Skeletal muscle satellite cell (primary cell): ENCODE results near the gene RRP7A.
"Not testable (repeated sequence)": the region's sequence is repeated elsewhere in the genome, so short reads cannot be mapped to it uniquely, and the experiment has no call there.

Experiments used
- H3K27me3 ChIP-seq: 2 replicates; pipeline ENCODE4 v1.7.0; 2013; ENCODE audit warnings: low read length; ENCODE audit not compliant: control insufficient read depth, insufficient read depth
- H3K36me3 ChIP-seq: 2 replicates; pipeline ENCODE4 v1.7.0; 2013; ENCODE audit warnings: mild to moderate bottlenecking, control low read depth, low read length; ENCODE audit not compliant: insufficient read depth
- H3K4me1 ChIP-seq: 2 replicates; pipeline ENCODE4 v1.7.0; 2013; ENCODE audit warnings: low read length; ENCODE audit not compliant: control insufficient read depth, insufficient read depth
- H3K4me2 ChIP-seq: 2 replicates; pipeline ENCODE4 v1.7.0; 2013; ENCODE audit warnings: mild to moderate bottlenecking, low read length
- H3K4me3 ChIP-seq: 2 replicates; pipeline ENCODE4 v1.7.0; 2013; ENCODE audit warnings: low read length
- H3K9ac ChIP-seq: 2 replicates; pipeline ENCODE4 v1.7.0; 2013; ENCODE audit warnings: mild to moderate bottlenecking, low read depth, low read length, moderate library complexity
- H3K9me3 ChIP-seq: replicated peaks from 2 replicates; pipeline ENCODE4 v1.7.0; 2013; ENCODE audit warnings: mild to moderate bottlenecking, control low read depth, low read length

RRP7A gene

DNA sequence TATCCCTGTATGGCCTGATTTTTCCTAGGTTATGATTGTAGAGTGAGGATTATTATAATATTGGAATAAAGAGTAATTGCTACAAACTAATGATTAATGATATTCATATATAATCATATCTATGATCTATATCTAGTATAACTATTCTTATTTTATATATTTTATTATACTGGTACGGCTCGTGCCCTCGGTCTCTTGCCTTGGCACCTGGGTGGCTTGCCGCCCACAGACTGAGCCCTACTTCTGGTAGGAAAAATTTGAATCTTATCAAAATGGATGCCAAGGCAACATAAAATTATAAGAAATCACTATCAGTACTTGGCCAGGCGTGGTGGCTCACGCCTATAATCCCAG lies 32.7 kb upstream of the RRP7A start:
- H3K27me3 ChIP-seq, result peaks cover 21% of the 10 kb centered on the region
- H3K4me3 ChIP-seq, result not testable (repeated sequence)

DNA sequence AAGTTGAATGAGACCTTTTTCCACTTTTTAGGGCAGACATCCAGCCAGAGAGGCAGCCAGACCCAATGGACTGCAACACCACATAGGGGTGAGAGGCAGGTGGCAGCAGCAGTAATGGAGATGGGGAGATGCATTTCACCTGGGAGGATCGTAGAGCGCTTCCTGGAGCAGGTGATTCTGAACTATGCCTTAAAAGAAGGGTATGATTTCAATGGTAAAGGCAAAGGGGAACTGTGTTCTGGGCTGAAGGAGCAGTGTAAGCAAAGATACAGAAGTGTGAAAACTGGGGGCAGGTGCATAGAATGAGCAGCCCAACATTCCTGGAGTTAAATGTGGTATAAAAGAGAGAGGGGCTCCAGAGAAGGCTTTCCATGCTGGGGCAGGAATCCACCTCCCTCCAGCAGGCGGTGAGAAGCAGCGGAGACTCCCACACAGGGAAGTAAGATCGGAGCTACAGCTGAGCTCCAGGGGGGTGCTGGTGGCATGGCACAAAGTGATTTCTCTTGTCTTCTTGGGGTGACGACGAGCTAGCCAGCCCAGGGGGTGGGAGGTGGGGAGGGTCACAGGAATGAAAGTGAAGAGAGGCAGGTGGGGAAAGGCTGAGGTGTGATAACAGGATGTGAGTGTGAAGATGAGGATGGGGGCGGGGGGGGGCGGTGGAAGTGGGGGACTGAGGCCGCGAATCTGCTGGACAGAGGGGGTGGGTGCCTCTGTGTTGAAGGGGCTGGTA lies 29.9 kb upstream of the RRP7A start:
- Histone ChIP-seq H3K36me3 (no peaks in the 10 kb centered on the region), H3K4me2 (no peak overlapping the region), H3K27me3 (peaks cover 21% of the 10 kb centered on the region), H3K9me3 (no peaks in the 10 kb centered on the region), H3K4me1 (peaks cover 11% of the 10 kb centered on the region), H3K4me3 (no peak overlapping the region), H3K9ac (no peak overlapping the region)

More for the DNA sequence above, 32.7 kb upstream of the RRP7A start:
- H3K36me3 ChIP-seq, H3K9ac ChIP-seq, H3K4me2 ChIP-seq, H3K9me3 ChIP-seq: not testable (repeated sequence)
- H3K4me1 ChIP-seq, result peaks cover 11% of the 10 kb centered on the region

DNA sequence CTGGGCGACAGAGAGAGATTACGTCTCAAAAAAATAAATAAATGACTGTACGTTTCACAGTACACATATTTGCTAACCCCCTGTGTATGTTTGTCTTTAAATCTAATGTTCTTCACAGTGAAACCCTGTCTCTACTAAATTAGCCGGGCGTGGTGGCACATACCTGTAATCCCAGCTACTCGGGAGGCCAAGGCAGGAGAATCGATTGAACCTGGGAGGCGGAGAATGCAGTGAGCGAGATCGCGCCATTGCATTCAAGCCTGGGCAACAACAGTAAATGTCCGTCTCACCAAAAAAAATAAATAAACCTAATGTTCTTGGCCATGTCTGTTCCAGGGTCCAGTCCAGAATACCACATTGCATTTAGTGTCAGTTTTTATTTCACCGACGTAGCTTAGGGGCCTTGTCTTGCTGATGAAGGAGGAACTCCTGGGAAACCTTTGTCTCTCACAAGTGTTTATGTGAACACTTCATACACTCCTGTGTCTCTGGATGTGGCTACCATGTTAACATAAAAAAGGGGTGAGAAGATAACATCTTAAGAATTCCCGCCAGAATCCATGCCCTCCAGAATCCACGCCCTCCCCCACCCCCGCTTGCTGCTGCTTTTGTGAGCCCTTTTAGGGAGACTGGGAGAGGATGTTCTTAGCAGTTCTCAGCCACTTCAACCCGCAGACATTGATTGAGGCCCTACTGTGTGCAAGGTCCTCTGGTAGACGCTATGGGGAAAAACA lies 29.2 kb upstream of the RRP7A start:
- Histone ChIP-seq H3K4me2 (no peak overlapping the region), H3K4me1 (peaks cover 4% of the 10 kb centered on the region)

DNA sequence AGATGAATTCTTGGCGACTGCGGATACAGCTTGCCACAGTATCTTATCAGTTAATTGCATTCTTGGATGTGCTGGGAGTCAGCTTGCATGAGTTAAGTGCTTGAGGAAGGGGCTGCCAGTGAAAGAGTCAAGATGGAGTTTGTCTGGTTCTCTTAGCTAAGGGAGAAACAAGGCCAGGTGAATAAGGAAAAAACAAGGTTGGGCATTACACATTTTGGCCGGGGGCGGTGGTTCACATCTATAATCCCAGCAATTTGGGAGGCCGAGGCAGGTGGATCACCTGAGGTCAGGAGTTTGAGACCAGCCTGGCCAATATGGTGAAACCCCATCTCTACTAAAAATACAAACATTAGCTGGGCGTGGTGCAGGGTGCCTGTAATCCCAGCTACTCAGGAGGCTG lies 28.5 kb upstream of the RRP7A start:
- H3K9ac ChIP-seq, H3K9me3 ChIP-seq, H3K36me3 ChIP-seq, H3K4me3 ChIP-seq, H3K4me1 ChIP-seq, H3K4me2 ChIP-seq: not testable (repeated sequence)
- peaks cover 21% of the 10 kb centered on the region for H3K27me3 ChIP-seq

More for the DNA sequence above, 29.2 kb upstream of the RRP7A start:
- Histone ChIP-seq H3K4me3 (no peak overlapping the region), H3K36me3 (no peaks in the 10 kb centered on the region), H3K9ac (no peak overlapping the region), H3K9me3 (no peaks in the 10 kb centered on the region), H3K27me3 (peaks cover 21% of the 10 kb centered on the region)

DNA sequence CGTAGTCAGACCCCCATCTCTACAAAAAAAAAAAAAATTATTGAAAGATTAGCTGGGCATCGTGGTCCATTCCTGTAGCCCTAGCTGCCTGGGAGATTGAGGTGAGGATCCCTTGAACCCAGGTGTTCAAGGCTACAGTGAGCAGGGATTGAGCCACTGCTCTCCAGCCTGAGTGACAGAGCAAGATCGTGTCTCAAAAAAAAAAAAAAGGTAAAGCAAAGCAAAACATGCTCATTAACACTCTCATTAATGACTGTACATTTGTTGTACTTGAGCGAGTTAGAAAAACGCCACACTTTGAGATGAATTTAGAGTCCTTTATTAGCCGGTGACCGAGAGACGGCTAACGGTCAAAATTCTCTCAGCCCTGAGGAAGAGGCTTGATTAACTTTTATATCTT lies 28.0 kb upstream of the RRP7A start:
- Histone ChIP-seq H3K27me3 (peaks cover 21% of the 10 kb centered on the region), H3K4me1 (no peaks in the 10 kb centered on the region), H3K9me3 (no peaks in the 10 kb centered on the region), H3K9ac (no peak overlapping the region), H3K4me3 (no peak overlapping the region), H3K4me2 (no peak overlapping the region), H3K36me3 (no peaks in the 10 kb centered on the region)

DNA sequence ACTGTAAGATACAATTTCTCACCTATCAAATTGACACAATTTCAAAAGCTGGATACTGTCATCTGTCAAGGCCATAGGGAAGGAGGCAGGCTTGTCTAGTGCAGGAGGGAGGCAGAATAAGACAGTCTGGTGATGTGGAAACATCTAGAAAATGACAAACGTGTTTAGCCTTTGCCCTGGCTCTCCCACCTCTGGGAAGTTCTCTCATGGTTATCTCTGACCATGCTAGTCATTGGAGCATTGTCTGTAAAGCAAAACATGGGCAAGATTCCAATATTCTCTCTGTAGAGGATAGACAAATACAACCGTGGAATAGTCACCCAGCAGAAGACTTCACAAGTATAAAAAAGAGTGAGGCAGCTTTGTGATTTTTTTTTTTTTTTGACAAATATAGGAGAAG lies 25.1 kb upstream of the RRP7A start:
- Histone ChIP-seq H3K36me3 (no peaks in the 10 kb centered on the region), H3K4me2 (no peak overlapping the region), H3K9ac (no peak overlapping the region), H3K9me3 (no peaks in the 10 kb centered on the region), H3K4me3 (no peak overlapping the region), H3K4me1 (peaks cover 3% of the 10 kb centered on the region), H3K27me3 (peaks cover 12% of the 10 kb centered on the region)

DNA sequence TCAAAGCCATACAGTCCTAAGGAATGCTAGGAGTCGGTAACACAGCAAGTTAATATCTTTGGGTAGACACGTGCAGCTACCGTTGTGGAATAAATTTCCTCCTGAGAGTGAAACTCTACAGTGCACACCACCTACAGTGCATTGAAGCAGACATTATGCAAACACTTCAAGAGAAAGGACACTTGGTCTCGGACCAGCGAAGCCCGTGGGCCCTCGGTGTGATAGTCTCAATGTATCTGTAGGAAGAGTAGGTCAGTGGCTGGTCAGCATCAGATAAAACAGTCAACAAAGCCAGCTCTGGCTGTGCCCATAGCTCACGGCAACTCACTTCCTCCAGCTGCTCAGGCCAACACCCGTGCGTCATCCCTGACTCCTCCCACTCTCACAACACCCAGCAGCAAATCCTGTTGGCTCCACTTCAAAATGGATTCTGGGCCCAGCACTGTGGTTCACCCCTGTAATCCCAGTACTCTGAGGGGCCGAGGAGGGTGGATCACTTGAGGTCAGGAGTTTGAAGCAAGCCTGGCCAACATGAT lies 19.7 kb upstream of the RRP7A start:
- H3K9ac ChIP-seq, H3K36me3 ChIP-seq, H3K27me3 ChIP-seq, H3K9me3 ChIP-seq, H3K4me2 ChIP-seq, H3K4me3 ChIP-seq: not testable (repeated sequence)
- peaks cover 24% of the 10 kb centered on the region for H3K4me1 ChIP-seq

DNA sequence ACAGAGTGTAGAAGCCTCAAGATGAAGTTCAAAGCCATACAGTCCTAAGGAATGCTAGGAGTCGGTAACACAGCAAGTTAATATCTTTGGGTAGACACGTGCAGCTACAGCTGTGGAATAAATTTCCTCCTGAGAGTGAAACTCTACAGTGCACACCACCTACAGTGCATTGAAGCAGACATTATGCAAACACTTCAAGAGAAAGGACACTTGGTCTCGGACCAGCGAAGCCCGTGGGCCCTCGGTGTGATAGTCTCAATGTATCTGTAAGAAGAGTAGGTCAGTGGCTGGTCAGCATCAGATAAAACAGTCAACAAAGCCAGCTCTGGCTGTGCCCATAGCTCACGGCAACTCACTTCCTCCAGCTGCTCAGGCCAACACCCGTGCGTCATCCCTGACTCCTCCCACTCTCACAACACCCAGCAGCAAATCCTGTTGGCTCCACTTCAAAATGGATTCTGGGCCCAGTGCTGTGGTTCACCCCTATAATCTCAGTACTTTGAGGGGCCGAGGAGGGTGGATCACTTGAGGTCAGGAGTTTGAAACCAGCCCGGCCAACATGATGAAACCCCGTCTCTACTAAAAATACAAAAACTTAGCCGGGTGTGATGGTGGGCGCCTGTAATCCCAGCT lies 17.7 kb upstream of the RRP7A start:
- H3K9ac ChIP-seq, H3K36me3 ChIP-seq, H3K9me3 ChIP-seq, H3K4me2 ChIP-seq, H3K27me3 ChIP-seq, H3K4me3 ChIP-seq: not testable (repeated sequence)
- H3K4me1 ChIP-seq, result peaks cover 24% of the 10 kb centered on the region

DNA sequence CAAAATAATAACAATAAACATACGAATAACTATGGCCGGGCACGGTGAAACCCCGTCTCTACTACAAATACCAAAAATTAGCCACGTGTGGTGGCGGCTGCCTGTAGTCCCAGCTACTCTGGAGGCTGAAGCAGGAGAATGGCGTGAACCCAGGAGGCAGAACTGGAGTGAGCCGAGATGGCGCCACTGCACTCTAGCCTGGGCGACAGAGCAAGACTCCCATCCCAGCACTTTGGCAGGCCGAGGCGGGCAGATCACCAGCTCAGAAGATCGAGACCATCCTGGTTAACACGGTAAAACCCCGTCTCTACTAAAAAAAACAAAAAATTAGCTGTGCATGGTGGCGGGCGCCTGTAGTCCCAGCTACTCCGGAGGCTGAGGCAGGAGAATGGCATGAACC lies 17.0 kb upstream of the RRP7A start:
- H3K4me3 ChIP-seq, H3K9ac ChIP-seq: not testable (repeated sequence)

DNA sequence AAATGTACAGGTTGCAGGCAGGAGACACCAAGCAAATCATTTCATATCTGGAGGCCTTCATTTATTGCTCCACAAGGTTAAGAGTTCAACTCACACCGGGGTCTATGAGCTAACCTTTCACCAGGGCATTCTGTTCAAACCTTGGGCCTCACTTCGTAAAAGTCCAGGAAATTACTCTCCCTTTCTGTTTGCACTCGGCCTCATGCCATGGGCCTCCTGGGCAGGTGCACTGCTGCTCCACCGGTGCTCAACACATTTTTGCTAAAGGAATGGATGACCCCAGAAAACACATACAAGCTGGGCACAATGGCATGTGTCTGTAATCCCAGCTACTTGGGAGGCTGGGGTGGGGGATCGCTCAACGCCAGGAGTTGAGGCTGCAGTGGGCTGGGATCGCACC lies 16.6 kb upstream of the RRP7A start:
- Histone ChIP-seq H3K9ac (no peak overlapping the region), H3K9me3 (no peaks in the 10 kb centered on the region), H3K36me3 (no peaks in the 10 kb centered on the region), H3K27me3 (peaks cover 4% of the 10 kb centered on the region), H3K4me3 (no peak overlapping the region), H3K4me1 (peaks cover 20% of the 10 kb centered on the region), H3K4me2 (no peak overlapping the region)

More for the DNA sequence above, 17.0 kb upstream of the RRP7A start:
- H3K9me3 ChIP-seq, H3K27me3 ChIP-seq, H3K36me3 ChIP-seq, H3K4me2 ChIP-seq: not testable (repeated sequence)
- H3K4me1 ChIP-seq, result peaks cover 24% of the 10 kb centered on the region

DNA sequence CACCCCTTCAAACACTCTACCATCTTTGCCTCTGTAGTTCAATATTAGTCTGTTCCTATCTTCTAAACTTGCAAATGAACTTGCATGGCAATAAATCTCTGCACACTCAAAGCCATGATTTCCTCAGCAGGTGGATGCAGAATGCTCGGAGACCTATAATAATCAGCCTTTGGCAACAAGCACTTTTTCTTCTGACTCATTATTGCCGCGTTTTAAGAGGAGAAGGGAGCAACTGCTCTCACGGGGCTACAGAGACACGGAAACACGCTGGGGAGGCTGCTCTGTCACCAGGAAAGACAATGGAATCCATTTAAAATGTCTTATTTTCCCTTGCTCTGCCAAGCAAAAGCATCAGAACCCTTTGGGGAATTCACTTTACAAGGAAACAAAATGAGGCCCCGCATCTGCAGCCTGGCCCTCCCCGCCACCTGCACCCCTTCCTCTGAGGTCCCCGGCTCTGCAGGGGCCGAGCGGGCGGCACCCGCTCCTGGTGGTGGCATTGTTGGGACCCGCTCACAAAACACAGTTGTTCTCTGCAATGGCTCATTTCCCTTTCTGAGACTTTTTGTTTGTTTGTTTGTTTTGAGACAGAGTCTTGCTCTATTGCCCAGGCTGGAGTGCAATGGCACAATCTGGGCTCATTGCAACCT lies 15.6 kb upstream of the RRP7A start:
- H3K4me1 ChIP-seq, result peaks cover 20% of the 10 kb centered on the region
- H3K27me3 ChIP-seq, H3K4me2 ChIP-seq, H3K9ac ChIP-seq, H3K9me3 ChIP-seq, H3K36me3 ChIP-seq, H3K4me3 ChIP-seq: not testable (repeated sequence)
